ENCODE results near the gene RAVER1.
"Not testable (repeated sequence)": the region's sequence is repeated elsewhere in the genome, so short reads cannot be mapped to it uniquely, and the experiment has no call there.

RAVER1 gene

DNA sequence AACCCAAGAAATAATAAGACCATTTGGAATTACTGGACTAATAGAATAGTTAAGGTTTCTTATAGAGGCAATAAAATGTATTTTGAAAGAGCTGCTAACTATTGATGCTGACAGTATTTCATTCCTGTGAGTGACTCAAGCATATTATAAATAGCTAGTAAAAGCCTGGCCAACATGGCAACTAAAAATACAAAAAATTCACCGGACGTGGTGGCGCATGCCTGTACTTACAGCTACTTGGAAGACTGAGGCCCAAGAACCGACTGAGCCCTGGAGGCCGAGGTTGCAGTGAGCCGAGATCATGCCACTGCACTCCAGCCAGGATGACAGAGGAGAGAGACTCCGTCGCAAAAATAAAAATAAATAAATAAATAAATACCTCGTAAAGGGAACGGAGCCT lies 11.5 kb upstream of the RAVER1 start:
- no peak for DNase-seq (ENCODE audit: low read depth, low spot score)
- no peak overlapping the region for H3K27ac ChIP-seq

DNA sequence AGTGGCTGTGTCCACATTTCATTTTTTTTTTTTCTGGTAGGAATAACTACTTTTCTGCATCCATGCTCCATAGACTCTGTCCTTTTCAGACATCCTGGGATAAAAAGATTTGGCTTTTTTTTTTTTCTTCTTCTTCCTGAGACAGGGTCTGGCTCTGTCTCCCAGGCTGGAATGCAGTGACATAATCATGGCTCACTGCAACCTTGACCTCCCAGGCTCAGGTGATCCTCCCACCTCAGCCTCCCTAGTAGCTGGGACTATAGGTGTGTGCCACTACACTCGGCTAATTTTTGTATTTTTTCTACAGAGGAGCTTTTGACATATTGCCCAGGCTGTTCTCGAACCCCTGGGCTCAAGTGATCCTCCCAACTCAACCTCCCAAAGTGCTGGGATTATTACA lies 10.2 kb upstream of the RAVER1 start:
- no peak overlapping the region for H3K27ac ChIP-seq
- DNase-seq (ENCODE audit: low read depth, low spot score), result no peak

DNA sequence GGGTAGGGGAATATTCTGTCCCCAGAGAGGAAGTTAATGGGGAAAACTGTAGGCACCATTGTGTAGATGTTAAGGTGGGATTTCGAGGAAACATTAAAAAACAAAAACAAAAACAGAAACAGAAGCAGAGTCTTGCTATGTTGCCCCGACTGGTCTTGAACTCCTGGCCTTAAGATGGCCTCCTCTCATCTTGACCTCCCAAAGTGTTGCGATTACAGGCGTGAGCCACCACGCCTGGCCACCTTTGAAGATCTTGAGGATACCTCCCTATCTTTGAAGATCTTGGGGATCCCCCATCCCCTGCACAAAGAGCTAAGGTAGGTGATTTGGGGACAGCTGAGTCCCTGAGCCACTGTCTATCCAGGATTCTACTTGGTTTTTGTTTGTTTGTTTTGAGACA lies 6.6 kb upstream of the RAVER1 start:
- DNase-seq (ENCODE audit: low read depth, low spot score), result no peak
- no peak overlapping the region for H3K27ac ChIP-seq

DNA sequence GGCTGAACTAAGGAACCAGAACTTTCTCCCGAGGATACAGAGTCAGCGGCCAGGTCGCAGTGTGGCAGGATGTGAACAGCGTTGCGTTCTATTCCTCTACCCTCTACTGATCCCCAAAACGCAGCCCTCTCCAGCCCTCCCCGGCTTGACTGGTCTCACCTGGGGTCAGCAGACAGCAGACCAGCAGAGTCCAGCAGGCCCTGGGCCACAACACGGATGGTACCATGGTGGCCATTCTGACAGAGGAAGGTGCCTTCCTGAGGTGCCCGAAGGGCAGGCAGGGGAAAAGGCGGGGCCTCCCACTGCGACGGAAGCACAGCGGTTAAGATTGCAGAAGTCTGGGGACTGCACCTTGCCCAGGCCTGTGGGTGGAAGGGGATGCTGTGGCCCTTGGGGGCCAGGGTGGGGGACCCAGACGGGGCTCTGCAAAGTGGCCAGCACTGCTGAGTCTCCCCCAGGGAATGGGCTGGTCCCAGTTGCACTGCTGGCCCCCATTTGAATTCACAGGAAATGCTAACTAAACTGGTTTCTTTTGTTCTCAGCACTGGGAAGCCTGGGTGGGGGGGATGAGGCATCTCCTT lies 6.1 kb upstream of the RAVER1 start, which contains the start of gene ICAM3:
ICAM3 (minus strand) TSS at position 245 of the 581 bp plus-strand sequence; CDS start at position 235, 10 bp downstream.
- DNase-seq (ENCODE audit: low read depth, low spot score), result no peak
- no peak within 1 kb of the TSS for H3K27ac ChIP-seq

DNA sequence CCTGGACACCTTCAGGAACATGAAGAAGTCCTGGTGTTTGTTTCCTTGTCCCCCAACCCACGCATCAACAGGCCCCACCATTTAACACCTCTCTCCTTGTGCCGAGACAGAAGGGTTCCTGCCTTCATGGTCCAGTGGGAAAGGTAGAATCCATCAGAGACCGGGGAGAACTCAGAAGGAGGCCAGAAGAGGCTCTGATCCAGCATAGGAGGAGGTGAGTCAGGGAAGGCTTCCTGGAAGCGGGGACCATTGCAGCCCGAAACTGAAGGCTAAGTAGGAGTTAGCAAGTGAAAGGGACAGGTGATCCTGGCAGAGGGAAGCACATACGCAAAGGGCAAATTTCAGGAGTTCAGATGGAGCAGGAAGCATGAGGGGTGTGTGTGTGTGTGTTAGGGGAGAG lies 5.6 kb upstream of the RAVER1 start:
- no peak for DNase-seq (ENCODE audit: low read depth, low spot score)
- H3K27ac ChIP-seq, result no peak overlapping the region

DNA sequence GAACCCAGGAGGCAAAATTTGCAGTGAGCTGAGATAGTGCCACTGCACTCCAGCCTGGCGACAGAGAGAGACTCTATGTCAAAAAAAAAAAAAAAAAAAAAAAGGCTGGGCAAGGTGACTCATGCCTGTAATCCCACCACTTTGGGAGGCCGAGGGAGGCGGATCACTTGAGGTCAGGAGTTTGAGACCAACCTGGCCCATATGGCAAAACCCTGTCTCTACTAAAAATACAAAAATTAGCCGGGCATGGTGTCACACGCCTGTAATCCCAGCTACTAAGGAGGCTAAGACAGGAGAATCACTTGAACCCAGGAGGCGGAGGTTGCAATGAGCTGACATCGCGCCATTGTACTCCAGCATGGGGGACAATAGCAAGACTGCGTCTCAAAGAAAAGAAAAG lies 3.4 kb upstream of the RAVER1 start:
- not testable (repeated sequence) for DNase-seq (ENCODE audit: low read depth, low spot score); H3K27ac ChIP-seq

DNA sequence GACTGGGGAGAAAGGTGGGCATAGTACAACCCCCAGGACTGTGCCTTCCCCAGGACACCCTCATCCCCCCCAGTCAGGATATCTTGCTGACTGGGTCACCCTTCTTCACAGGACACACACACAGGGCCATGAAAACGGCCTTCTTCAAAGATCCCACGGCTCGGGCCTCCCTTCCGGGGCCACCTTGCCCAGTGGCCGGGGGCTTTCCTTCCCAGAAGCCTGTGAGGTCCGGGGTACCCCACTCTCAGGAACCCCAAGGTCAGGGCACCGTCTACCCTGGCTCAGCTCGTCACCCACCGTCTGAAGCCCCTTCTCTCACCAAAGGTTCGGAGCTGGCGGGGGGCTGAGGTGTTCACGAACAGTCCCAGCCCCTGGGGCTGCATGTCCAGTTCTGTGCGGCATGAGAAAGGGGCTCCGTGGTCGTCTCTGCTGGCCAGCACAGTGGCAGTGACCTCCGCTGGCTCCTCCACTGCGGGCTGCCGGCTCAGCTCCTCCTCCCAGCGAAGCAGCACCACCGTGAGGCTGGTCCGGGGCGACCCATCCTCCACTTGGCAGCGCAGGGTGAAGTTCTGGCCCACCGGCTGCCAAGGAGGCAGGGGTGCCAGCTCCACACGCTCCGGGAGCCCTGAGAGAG lies 2.1 kb upstream of the RAVER1 start:
- no peak for DNase-seq (ENCODE audit: low read depth, low spot score)
- H3K27ac ChIP-seq, result no peak overlapping the region

DNA sequence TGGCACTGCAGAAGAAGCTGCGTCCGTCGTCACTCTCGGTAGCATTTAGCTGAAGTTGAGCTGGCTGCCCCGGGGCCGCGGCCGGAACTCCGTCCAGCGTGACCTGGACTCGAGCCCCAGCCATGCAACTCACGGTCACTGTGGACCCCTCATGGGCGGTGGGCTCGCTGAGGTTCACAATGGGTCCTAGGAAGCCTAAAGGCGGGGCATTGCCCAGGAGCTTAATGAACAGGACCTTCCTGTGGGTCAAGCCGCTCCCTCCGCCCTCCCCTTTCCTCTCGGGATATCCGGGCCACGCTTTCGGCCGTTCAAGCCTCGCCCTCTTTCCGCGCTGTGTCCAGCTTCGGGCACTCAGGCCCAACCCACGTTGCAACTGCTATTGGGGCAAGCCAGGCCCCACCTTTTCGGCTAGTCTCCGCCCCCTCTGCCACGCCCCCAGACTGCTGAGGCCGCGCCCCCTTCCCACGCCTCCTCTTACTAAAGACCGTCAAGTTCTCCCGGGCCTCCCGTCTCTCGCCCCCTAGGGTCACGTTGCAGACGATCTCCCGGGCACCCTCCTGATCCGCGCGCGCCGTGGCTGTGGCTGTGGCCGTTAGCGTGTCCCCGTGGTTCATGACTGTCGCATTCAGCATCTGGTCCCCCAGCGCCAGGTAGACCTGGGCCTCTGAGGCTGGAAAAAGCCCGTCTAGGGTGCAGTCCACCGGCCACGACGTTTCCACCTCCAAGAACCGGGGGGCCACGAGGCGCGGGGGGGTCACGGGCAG lies 1.4 kb upstream of the RAVER1 start:
- DNase-seq (ENCODE audit: low read depth, low spot score), result peak; percentile 46
- H3K27ac ChIP-seq, result peak overlapping the region; percentile 67

DNA sequence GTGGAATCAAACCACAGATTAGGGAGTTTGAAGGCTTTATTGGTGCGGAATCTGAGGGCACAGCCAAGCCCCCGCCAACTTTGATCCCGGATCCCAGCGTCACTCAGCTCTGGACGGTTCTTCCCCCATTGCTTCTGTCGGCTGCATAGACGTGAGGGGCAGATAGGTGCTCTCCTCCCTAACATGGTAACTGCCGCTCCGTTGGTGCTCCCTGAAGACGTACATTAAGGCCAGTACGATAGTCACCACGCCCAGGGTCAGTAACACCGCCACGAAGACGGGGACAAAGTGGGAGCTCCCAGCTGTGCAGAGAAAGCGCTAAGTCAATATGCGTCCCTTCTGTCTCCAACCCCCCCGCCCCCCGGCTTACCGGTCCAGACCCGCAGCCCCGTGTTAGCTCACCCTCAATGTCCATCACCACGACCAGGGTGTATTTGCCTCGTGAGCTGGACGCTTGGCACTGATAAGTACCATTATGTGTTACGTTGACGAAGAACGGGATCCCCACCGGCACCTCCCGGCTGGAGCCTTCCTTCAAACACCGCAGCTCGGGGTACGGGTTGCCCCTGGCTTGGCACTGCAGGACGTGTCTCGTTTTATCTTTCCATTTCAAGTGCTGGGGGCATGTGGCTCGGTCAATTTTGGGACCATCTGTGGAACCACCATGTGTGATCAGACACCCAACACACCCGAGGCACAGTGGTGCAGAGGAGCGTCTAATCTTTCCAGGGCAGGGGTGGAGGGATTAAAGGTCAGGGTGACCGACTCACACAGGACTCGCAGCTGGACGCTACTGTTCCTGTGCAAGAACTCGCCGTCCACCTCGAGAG lies 644 bp upstream of the RAVER1 start:
- H3K27ac ChIP-seq, result peak overlapping the region; percentile 67
- DNase-seq (ENCODE audit: low read depth, low spot score), result peak; percentile 3

DNA sequence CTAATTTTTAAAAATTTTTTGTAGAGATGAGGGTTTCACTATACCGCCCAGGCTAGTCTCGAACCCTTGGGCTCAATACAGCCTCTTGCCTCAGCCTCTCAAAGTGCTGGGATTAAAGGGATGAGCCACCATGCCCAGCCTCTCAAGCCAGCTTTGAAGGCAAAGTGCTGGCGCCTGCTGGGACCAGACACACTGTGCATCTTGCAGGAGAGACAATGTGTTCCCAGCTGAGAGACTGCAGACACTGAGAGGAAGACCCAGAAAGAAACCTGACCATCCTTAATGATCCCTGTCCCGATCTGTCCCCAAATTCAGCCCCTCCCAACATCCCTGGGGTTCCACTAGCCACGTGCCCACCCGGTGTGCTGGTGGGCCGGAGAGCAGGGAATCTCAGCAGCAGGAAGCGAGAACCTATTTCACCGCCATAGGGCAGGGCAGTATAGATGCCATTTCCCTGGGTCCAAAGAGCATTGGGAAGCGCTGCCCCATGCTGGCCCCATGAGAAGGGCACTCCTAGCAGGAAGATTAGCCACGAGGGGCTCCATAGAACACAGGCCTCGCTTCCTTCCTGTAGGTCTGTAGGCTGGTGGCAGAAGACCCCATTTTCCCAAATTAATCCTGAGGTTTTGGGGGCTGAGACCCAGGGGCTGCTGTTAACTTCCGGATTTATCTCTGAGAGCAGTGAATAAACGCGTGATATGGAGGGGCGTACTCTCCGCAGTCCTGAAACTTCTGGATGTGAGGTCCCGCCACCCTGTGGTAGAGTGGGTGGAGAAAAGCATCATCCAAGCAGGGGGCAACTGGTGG lies 968 bp downstream of the RAVER1 start:
- H3K27ac ChIP-seq, result peak overlapping the region; percentile 67
- DNase-seq (ENCODE audit: low read depth, low spot score), result no peak

DNA sequence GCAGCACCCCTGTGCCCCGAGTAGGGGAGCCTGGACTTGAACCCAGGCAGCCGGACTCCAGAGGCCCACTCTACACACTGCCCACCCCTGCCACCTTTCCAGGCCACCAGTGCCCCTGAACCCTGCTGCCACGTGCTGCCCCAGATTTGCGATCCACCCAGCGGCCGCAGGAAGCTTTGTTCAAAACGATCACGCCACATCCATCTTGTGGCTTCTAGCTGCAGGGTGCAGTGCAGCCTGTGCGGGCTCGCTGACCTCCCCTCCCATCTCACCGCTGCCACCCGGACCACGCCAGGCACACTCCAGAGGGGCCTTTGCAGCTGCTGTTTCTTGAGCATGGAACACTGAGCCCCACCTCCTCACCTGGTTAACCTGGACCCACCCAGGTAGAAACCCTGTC lies 3.8 kb downstream of the RAVER1 start:
- H3K27ac ChIP-seq, result no peak overlapping the region
- DNase-seq (ENCODE audit: low read depth, low spot score), result no peak

DNA sequence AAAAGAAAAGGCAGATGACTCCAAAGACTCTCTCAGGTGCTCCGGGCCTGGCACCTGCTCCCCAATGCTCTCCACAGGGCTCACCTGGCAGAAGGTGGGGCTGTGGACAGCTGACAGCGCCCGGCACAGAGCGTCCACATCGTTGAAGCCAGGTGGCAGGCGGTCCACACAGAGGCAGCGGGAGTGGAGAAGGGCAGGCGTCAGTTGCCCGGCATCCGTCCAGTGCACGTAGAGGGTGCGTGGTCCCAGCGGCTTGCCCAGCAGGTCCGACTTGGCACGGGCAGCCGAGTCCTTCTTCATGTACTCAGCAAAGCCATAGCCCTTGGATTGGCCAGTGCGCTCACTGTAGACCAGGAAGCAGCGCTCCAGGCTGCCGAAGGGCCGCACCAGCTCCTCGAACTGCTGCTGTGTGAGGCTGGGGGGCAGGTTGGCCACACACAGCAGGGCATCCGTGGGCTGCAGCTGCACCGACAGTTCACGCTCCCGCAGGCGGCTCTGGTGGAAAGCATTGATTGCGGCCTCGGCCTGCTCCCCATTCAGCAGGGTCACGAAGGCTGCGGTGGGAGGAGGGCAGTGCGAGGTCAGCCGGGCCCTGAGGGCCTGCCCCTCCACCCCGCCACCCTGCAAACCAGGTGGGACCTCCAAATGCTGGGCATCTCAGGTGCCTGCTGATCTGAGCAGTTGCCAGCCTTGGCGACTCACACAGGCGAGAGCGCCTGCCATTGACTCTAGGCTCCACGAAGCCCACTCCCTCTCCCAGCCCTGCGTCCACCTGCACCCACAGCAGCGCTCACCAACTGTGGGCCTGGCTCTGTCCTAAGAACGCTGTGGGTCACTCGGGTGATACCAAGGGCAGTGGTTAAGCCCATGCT lies 4.5 kb downstream of the RAVER1 start:
- no peak for DNase-seq (ENCODE audit: low read depth, low spot score)
- H3K27ac ChIP-seq, result no peak overlapping the region

DNA sequence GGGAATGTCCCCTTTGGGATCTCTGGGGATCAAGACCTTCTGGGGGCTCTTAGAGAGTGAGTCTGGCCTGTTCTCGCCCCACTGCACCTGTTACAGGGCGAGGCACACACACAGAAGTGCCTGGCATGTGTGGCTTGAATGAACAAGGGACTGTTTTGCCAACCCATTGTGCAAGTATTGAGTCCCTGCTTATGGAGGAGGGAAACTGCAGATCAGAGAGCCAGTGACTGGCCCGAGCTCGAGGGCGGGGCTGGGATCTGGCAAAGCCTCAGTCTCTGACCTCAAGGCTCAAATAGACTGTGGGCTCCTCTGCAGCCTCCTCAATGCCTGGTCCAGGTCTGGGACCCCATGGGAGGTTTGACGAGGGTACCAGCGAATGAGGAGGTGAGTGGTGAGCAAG lies 5.5 kb downstream of the RAVER1 start:
- no peak for DNase-seq (ENCODE audit: low read depth, low spot score)
- H3K27ac ChIP-seq, result no peak overlapping the region

DNA sequence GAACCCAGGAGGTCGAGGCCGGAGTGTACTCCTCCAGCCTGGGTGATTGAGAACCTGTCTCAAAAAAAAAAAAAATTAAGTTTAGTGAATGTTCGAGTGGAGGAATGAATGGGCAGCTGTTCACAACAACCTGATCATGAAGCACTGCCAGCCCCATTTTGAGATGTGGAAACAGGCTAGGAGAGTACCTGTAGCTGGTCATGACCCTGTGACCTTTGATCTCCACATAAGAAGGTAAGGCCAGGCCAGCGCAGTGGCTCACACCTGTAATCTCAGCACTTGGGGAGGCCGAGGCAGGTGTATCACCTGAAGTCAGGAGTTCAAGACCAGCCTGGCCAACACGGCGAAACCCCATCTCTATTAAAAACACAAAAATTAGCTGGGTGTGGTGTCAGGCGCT lies 7.6 kb downstream of the RAVER1 start:
- H3K27ac ChIP-seq, result no peak overlapping the region
- DNase-seq (ENCODE audit: low read depth, low spot score), result no peak

DNA sequence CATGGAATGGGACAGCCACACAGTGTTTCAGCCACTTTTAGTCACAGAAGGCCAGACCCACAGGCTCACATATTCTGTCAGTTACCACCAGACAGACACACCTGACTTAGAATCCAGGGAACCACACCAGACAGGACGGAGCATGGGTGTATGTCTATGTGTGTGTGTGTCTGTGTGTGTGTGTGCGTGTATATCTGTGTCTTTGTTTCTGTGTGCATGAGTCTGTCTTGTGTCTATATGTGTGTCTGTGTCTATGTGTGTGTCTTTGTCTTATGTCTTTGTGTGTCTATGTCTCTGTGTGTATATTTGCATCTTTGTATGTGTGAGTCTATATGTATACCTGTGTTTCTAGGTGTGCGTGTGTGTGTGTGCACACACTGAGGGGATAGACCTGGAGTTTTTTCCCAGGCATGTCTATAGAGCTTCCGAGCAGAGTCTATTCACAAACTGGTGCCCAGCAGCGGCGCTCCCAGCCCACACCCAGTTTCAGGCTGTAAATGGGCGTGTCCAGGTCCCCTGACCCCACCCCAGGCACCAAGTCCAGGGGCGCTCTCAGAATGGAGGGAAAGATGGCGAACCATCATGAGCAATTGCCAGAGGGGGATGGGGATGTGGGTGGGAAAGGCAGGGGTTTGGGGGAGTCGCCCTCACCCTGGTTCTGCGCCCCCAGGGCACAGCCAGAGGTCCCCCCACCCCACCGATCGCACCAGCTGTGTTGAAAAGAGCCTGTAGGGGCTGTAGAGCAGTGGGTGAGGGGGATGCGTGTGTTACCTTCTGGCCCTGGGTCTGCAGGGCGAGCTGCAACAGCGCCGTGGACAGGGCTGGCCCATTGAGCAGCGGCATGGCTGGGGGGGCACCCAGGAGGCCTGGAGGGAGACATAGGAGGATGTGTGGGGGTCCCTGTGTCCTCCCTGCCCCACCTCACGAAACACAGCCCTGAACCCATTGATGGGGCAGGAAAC lies 11.2 kb downstream of the RAVER1 start:
- no peak for DNase-seq (ENCODE audit: low read depth, low spot score)
- no peak overlapping the region for H3K27ac ChIP-seq

DNA sequence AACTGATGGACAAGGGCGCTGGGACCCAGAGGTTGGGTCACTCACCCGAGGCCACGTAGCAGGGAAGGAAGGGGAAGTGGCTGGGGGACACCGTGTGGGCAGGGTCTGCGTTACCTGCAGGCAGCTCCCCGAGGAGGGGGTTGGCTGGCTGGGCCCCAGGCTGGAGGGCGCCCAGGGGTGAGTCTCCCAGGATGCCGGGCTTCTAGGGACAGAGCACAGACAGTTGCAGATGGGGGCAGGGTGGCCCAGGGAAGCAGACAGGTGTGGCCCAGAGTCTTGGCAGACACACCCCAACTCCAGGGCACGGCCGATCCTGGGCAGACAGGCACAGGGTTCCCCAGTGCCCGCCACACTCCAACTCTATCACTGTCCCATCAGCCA lies 11.9 kb downstream of the RAVER1 start:
- H3K27ac ChIP-seq, result no peak overlapping the region
- DNase-seq (ENCODE audit: low read depth, low spot score), result no peak

DNA sequence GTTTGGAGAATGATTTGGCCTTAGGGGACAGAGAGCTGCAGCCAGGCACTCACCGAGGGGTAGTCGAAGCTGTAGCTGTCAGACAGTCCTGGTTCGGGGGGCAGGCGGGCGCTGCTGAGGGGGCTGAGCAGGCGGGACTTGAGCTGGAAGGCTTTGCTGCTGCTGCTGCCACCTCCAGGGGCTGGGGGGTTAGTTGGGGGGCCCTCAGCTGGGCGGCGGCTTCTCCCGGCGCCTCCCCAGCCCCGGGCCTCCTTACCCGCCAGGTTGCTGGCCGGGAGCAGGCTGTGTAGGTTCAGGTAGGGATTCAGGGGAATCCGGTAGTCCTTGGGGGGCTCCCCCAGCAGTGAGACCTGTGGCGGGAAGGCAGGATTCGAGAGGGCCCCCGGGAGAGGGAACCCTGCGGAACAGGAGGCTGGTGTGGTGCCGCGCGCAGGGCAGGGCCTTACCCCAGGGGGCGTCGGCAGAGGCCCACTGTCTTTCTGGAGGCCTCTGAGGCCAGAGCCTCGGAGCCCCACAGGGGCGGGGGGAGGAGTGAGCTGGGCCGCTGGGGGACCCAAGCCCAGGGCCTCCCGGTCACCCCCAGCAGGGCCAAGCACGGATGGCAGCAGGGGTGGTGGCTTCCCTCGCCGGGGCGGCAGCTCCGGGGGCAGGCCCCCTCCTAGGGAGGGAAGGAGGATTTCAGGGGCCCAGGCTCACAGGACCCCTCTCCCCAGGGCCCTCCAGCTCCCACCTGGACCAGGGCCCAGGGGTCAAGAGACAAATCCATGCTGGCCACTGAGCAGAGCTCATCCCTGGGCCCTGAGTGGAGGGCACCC lies 12.5 kb downstream of the RAVER1 start:
- no peak overlapping the region for H3K27ac ChIP-seq
- DNase-seq (ENCODE audit: low read depth, low spot score), result no peak

Data from epithelial cell of prostate (primary cell).